ENCODE results near the gene MORN4. TPM values are rescaled to one million over a fixed set of nuclear protein-coding genes. Genes with fewer than 3 reads are reported as not detected.

MORN4 gene
- total RNA-seq, 4 donors from 2014 or later, result 1.1 to 5.6 (median 3.7) TPM

- TF ChIP-seq CTCF (IDR thresholded peaks at IDR 0.05; ENCODE audit: low read depth), result no peak
Measured at GRCh38 chr10:97640174-97640867, 7.0 kb upstream of the MORN4 start, which contains the start of gene PI4K2A. Gene PI4K2A (plus strand): TSS chr10:97640671. CDS start chr10:97640743, 72 bp downstream.

GRCh38 chr10:97635577-97635976, 2.3 kb upstream of the MORN4 start:
- TF ChIP-seq CTCF (IDR thresholded peaks at IDR 0.05; ENCODE audit: low read depth), result no peak

- TF ChIP-seq CTCF (IDR thresholded peaks at IDR 0.05; ENCODE audit: low read depth), result no peak
Measured at GRCh38 chr10:97633921-97634320, 621 bp upstream of the MORN4 start.

GRCh38 chr10:97631098-97631497, 2.2 kb downstream of the MORN4 start:
- TF ChIP-seq CTCF (IDR thresholded peaks at IDR 0.05; ENCODE audit: low read depth), result no peak

- no peak for TF ChIP-seq CTCF (IDR thresholded peaks at IDR 0.05; ENCODE audit: low read depth)
Measured at GRCh38 chr10:97629289-97629688, 4.0 kb downstream of the MORN4 start.

- no peak for TF ChIP-seq CTCF (IDR thresholded peaks at IDR 0.05; ENCODE audit: low read depth)
Measured at GRCh38 chr10:97628228-97628627, 5.1 kb downstream of the MORN4 start.

GRCh38 chr10:97627731-97628130, 5.6 kb downstream of the MORN4 start:
- TF ChIP-seq CTCF (IDR thresholded peaks at IDR 0.05; ENCODE audit: low read depth), result no peak

Measured in subcutaneous adipose tissue (tissue), 4 donors.